HAP-1 (cell line): ENCODE data around the gene THSD7A.

Source experiments
- DNase-seq, 2 experiments: peaks; one replicate each; pipeline ENCODE4 v3.0.0-alpha.2; 2016 to 2020; ENCODE audit warnings: low spot score in 2 of 2
- H3K27me3 ChIP-seq: fragments of 250-450 bp; sonication (Bioruptor Pico); 2 replicates; pipeline ENCODE4 v1.5.1; 2020; ENCODE audit warnings: low read depth, mild to moderate bottlenecking, moderate library complexity
- H3K36me3 ChIP-seq: fragments of 250-450 bp; sonication (Bioruptor Pico); replicated peaks from 2 replicates; pipeline ENCODE4 v1.5.1; 2020; ENCODE audit warnings: mild to moderate bottlenecking
- H3K4me1 ChIP-seq: fragments of 250-450 bp; sonication (Bioruptor Pico); 2 replicates; pipeline ENCODE4 v1.5.1; 2020; ENCODE audit warnings: mild to moderate bottlenecking
- H3K4me3 ChIP-seq: fragments of 250-450 bp; sonication (Bioruptor Pico); 2 replicates; pipeline ENCODE4 v1.5.1; 2020; ENCODE audit warnings: mild to moderate bottlenecking, moderate library complexity
- H3K9me3 ChIP-seq: fragments of 250-450 bp; sonication (Bioruptor Pico); 2 replicates; pipeline ENCODE4 v1.5.1; 2020; ENCODE audit warnings: mild to moderate bottlenecking, moderate library complexity
- in situ Hi-C: fragments of 300-500 bp; cut with MboI; formaldehyde crosslinking; loops from 3 replicates; pipeline ENCODE4 v1.14.3; 2020; ENCODE audit warnings: low sequenced_read_pairs, inconsistent platforms, mixed read lengths

The THSD7A gene

DNA sequence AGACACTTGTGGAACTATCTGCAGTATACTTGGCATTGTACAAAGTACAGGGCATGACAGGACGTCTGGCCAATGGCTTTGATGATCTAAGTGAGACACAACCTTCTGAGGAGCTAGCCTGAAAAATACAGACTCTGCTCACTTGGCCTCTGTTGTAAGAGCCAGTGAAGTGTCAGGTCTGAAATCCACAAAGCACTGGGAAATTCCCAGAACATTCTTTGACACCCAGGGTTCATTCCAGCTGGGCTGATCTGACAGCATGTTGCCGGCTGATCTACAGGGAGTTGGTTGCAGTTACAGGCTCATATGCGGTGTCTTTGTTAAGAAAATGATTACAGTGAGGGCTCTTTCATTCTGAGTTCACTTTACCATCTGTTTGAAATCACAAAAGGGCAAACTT lies 503.7 kb downstream of the THSD7A start:
- in situ Hi-C loops = no loop called here
- Histone ChIP-seq H3K4me1 (no peaks in the 10 kb centered on the region), H3K4me3 (no peak overlapping the region), H3K9me3 (no peaks in the 10 kb centered on the region), H3K27me3 (no peaks in the 10 kb centered on the region), H3K36me3 (no peaks in the 10 kb centered on the region)
- no peak for DNase-seq

DNA sequence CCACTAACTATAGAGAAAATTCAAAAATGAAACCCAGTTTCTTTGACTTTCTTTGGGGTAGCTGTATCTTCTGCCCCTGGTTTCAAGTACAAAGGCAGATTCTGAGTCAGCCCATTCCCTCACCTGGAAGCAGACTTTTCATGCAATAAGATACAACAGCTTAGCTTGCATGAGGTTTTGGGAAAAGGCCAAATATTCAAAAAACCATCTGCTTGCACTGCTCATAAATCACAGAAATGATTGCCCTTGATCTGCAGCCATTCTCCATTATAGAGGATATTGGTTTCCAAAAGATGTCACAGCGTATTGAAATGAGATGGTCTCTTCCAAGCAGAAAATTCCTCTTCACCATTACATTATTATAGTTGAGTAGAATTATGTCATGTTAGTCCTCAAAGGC lies 504.4 kb downstream of the THSD7A start:
- no peaks in the 10 kb centered on the region for H3K27me3 ChIP-seq
- DNase-seq = no peak
- H3K4me3 ChIP-seq = no peak overlapping the region
- no peaks in the 10 kb centered on the region for H3K36me3 ChIP-seq
- in situ Hi-C loops = no loop called here
- no peaks in the 10 kb centered on the region for H3K4me1 ChIP-seq
- no peaks in the 10 kb centered on the region for H3K9me3 ChIP-seq
